ENCODE results near the gene RAP1GAP2.

RAP1GAP2 gene

GRCh38 chr17:2878751-2879254, 82.6 kb downstream of the RAP1GAP2 start:
- no peaks in the 10 kb centered on the region for H3K9me3 ChIP-seq (ENCODE audit: control insufficient read depth, insufficient read depth, low read depth, low read length)
- H3K27ac ChIP-seq (ENCODE audit: extremely low read depth, low read depth, low read length): no peak overlapping the region
- TF ChIP-seq FEZF1 (tag by site-specific recombination; IDR thresholded peaks at IDR 0.05) (no peak), ZNF585B (tag by site-specific recombination; IDR thresholded peaks at IDR 0.05) (no peak), ZBTB21 (tag by site-specific recombination; IDR thresholded peaks at IDR 0.05) (no peak)
- ChIA-PET POLR2A (no interaction called here), CTCF (interaction anchor here (0.7 to 1.2 kb wide), 2 partner anchors 9 to 134 kb away, joined by 3 to 4 read pairs; no protein-coding TSS in a partner anchor)
- no peak overlapping the region for H3K4me3 ChIP-seq (ENCODE audit: low read depth, low read length)
- peaks cover 7% of the 10 kb centered on the region for H3K4me1 ChIP-seq (ENCODE audit: control insufficient read depth, insufficient read depth, low read length)
- no peaks in the 10 kb centered on the region for H3K36me3 ChIP-seq (ENCODE audit: control insufficient read depth in 2 of 2, insufficient read depth in 1 of 2, low read length in 2 of 2)

GRCh38 chr17:2880050-2880449, 83.8 kb downstream of the RAP1GAP2 start:
- peaks cover 8% of the 10 kb centered on the region for H3K4me1 ChIP-seq (ENCODE audit: control insufficient read depth, insufficient read depth, low read length)
- ChIA-PET POLR2A (no interaction called here), CTCF (interaction anchor here (0.6 kb wide), 1 partner anchor 123 kb away, joined by 3 read pairs; no protein-coding TSS in a partner anchor)
- H3K9me3 ChIP-seq (ENCODE audit: control insufficient read depth, insufficient read depth, low read depth, low read length): no peaks in the 10 kb centered on the region
- no peak overlapping the region for H3K27ac ChIP-seq (ENCODE audit: extremely low read depth, low read depth, low read length)
- TF ChIP-seq ZBTB8A (tag by site-specific recombination; IDR thresholded peaks at IDR 0.05) (no peak), EGR2 (tag by site-specific recombination; IDR thresholded peaks at IDR 0.05; ENCODE audit: low read depth) (peak; percentile 81), ZFHX2 (tag by site-specific recombination; conservative IDR thresholded peaks at IDR 0.05) (peak; percentile 47), ZNF549 (tag by site-specific recombination; IDR thresholded peaks at IDR 0.05) (no peak)
- no peaks in the 10 kb centered on the region for H3K36me3 ChIP-seq (ENCODE audit: control insufficient read depth in 2 of 2, insufficient read depth in 1 of 2, low read length in 2 of 2)
- H3K4me3 ChIP-seq (ENCODE audit: low read depth, low read length): no peak overlapping the region

- ChIA-PET POLR2A (interaction anchor here (0.7 kb wide), 1 partner anchor 1669 kb away, joined by 5 read pairs; no protein-coding TSS in a partner anchor), CTCF (no interaction called here)
- Histone ChIP-seq H3K36me3 (ENCODE audit: control insufficient read depth in 2 of 2, insufficient read depth in 1 of 2, low read length in 2 of 2) (no peaks in the 10 kb centered on the region), H3K4me3 (ENCODE audit: low read depth, low read length) (no peak overlapping the region), H3K4me1 (ENCODE audit: control insufficient read depth, insufficient read depth, low read length) (peaks cover 8% of the 10 kb centered on the region), H3K9me3 (ENCODE audit: control insufficient read depth, insufficient read depth, low read depth, low read length) (no peaks in the 10 kb centered on the region), H3K27ac (ENCODE audit: extremely low read depth, low read depth, low read length) (no peak overlapping the region)
- TF ChIP-seq ZNF140 (tag by site-specific recombination; IDR thresholded peaks at IDR 0.05) (peak; percentile 16; the same call in 1 of the 2 replicates), ZBTB26 (tag by site-specific recombination; optimal IDR thresholded peaks at IDR 0.05) (no peak), ZNF146 (tag by site-specific recombination; IDR thresholded peaks at IDR 0.05) (peak; percentile 98), ZNF610 (tag by site-specific recombination; IDR thresholded peaks at IDR 0.05; ENCODE audit: borderline replicate concordance) (peak; percentile 44; the same call in 1 of the 2 replicates), ZNF600 (tag by site-specific recombination; IDR thresholded peaks at IDR 0.05) (peak; percentile 54; the same call in 1 of the 2 replicates)
Observed at GRCh38 chr17:2881295-2881694, 85.1 kb downstream of the RAP1GAP2 start.

- POLR2A ChIA-PET: interaction anchor here (1.1 to 1.2 kb wide), 2 partner anchors 9 to 16 kb away, joined by 3 read pairs; no protein-coding TSS in a partner anchor
- CTCF ChIA-PET: interaction anchor here (0.6 kb wide), 1 partner anchor 81 kb away, joined by 3 read pairs; no protein-coding TSS in a partner anchor
- TF ChIP-seq PATZ1 (tag by site-specific recombination; IDR thresholded peaks at IDR 0.05) (peak; percentile 61), PRDM1 (tag by site-specific recombination; IDR thresholded peaks at IDR 0.05) (0 out of 2 replicates have a peak, but pooled peaks have one; percentile 35), ZNF335 (tag by site-specific recombination; conservative IDR thresholded peaks at IDR 0.05) (peak; percentile 77), SP7 (tag by site-specific recombination; IDR thresholded peaks at IDR 0.05) (peak; percentile 69), PRDM10 (tag by site-specific recombination; IDR thresholded peaks at IDR 0.05) (0 out of 2 replicates have a peak, but pooled peaks have one; percentile 24), ZNF324 (tag by site-specific recombination; IDR thresholded peaks at IDR 0.05) (0 out of 2 replicates have a peak, but pooled peaks have one; percentile 34)
Observed at GRCh38 chr17:2883544-2884213, 87.4 kb downstream of the RAP1GAP2 start.

More at GRCh38 chr17:2883544-2884213, 87.4 kb downstream of the RAP1GAP2 start:
- Histone ChIP-seq H3K36me3 (ENCODE audit: control insufficient read depth in 2 of 2, insufficient read depth in 1 of 2, low read length in 2 of 2) (no peaks in the 10 kb centered on the region), H3K9me3 (ENCODE audit: control insufficient read depth, insufficient read depth, low read depth, low read length) (no peaks in the 10 kb centered on the region), H3K4me1 (ENCODE audit: control insufficient read depth, insufficient read depth, low read length) (peaks cover 8% of the 10 kb centered on the region), H3K4me3 (ENCODE audit: low read depth, low read length) (no peak overlapping the region), H3K27ac (ENCODE audit: extremely low read depth, low read depth, low read length) (peak overlapping the region; percentile 16; the same call in 1 of the 2 replicates)
